GM13976 (cell line): ENCODE data around the gene METTL24.
"Not testable (repeated sequence)": the region's sequence is repeated elsewhere in the genome, so short reads cannot be mapped to it uniquely, and the experiment has no call there.

Experiments used
- DNase-seq: peaks from one replicate; pipeline ENCODE4 v3.0.0; 2012; ENCODE audit warnings: low spot score
- CTCF ChIP-seq: IDR thresholded peaks from 2 replicates; pipeline ENCODE4 v1.5.1; 2012; ENCODE audit warnings: borderline replicate concordance, mild to moderate bottlenecking; ENCODE audit not compliant: insufficient read depth; ENCODE audit errors: extremely low read depth, missing control alignments, control extremely low read depth
- in situ Hi-C: fragments of 300-500 bp; cut with MboI; formaldehyde crosslinking; loops from one replicate; pipeline ENCODE4 v1.12.0; 2022; ENCODE audit warnings: low sequenced_read_pairs, mixed read lengths, inconsistent platforms; ENCODE audit not compliant: unreplicated experiment

METTL24 gene

GRCh38 chr6:110355727-110356126 lies 2.4 kb downstream of the METTL24 start:
- no peak for DNase-seq
- no peak for TF ChIP-seq CTCF
- in situ Hi-C loops: no loop called here

GRCh38 chr6:110355022-110355421 lies 3.1 kb downstream of the METTL24 start:
- in situ Hi-C loops: no loop called here
- no peak for DNase-seq
- TF ChIP-seq CTCF: no peak

GRCh38 chr6:110354153-110354552 lies 4.0 kb downstream of the METTL24 start:
- no peak for DNase-seq
- no peak for TF ChIP-seq CTCF
- in situ Hi-C loops: no loop called here

GRCh38 chr6:110353457-110354001 lies 4.6 kb downstream of the METTL24 start:
- no peak for DNase-seq
- in situ Hi-C loops: no loop called here
- no peak for TF ChIP-seq CTCF

- no peak for DNase-seq
- in situ Hi-C loops: no loop called here
- no peak for TF ChIP-seq CTCF
These were observed 5.4 kb downstream of the METTL24 start for GRCh38 chr6:110352563-110353262.

- DNase-seq: no peak
- in situ Hi-C loops: no loop called here
- TF ChIP-seq CTCF: no peak
These were observed 6.2 kb downstream of the METTL24 start for GRCh38 chr6:110351986-110352385.

GRCh38 chr6:110351546-110351945 lies 6.6 kb downstream of the METTL24 start:
- DNase-seq: no peak
- TF ChIP-seq CTCF: no peak
- in situ Hi-C loops: no loop called here

GRCh38 chr6:110350593-110350992 lies 7.6 kb downstream of the METTL24 start:
- in situ Hi-C loops, DNase-seq: not testable (repeated sequence)
